ENCODE data around the gene AANAT. TPM values are rescaled to one million over a fixed set of nuclear protein-coding genes. Genes with fewer than 3 reads are reported as not detected.

AANAT gene
- total RNA-seq, 4 donors from 2014 or later = not detected

DNA sequence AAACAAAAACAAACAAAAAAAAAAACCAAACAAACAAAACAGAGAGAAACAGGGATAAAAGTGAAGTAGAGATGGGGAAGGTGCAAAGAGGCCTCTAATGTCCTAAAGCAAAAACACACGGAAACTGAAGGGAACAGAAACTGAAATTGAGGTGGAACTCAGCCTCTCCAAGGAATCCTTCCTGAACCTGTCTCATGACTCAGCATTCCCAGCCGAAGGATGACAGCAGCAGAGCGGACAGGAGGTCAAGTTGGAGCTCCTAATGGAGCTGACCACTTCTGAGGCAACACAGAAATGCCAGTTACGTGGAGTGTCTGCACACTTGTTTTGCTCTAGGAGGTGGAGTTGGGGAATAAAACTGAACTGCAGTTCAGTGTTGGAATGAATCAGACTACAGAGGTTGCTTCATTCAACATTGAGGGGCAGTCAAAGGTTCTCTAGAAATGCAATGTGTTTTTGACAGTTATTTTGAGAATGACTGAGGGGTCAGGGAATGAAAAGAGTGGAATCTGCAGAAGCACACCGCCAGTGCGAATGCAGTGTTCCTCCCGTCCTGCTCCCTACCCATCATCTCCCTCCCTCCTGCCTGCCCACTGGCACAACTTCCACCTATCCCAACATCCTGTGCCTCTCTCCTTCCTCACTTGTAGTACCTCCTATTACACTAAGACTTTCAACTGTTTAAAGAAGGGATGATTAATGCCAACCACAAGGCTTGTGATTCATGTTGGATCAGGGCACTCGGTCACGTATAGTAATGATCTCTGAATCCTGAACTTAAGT lies 20.8 kb upstream of the AANAT start:
- Histone ChIP-seq H3K4me3 (no peak overlapping the region), H3K27ac (no peak overlapping the region), H3K36me3 (no peaks in the 10 kb centered on the region), H3K9me3 (no peaks in the 10 kb centered on the region), H3K4me1 (peaks cover 12% of the 10 kb centered on the region), H3K27me3 (no peaks in the 10 kb centered on the region)
- TF ChIP-seq, protein P1, sequence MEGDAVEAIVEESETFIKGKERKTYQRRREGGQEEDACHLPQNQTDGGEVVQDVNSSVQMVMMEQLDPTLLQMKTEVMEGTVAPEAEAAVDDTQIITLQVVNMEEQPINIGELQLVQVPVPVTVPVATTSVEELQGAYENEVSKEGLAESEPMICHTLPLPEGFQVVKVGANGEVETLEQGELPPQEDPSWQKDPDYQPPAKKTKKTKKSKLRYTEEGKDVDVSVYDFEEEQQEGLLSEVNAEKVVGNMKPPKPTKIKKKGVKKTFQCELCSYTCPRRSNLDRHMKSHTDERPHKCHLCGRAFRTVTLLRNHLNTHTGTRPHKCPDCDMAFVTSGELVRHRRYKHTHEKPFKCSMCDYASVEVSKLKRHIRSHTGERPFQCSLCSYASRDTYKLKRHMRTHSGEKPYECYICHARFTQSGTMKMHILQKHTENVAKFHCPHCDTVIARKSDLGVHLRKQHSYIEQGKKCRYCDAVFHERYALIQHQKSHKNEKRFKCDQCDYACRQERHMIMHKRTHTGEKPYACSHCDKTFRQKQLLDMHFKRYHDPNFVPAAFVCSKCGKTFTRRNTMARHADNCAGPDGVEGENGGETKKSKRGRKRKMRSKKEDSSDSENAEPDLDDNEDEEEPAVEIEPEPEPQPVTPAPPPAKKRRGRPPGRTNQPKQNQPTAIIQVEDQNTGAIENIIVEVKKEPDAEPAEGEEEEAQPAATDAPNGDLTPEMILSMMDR (IDR thresholded peaks at IDR 0.05) = no peak
- TF ChIP-seq EP300 (IDR thresholded peaks at IDR 0.05) (no peak), POLR2AphosphoS5 (IDR thresholded peaks at IDR 0.05) (no peak), POLR2A (IDR thresholded peaks at IDR 0.05) (no peak)
- WGBS = 59% methylated on average over 9 of the region's 9 CpGs
- no peak for DNase-seq (ENCODE audit: low spot score in 2 of 2)

GRCh38 chr17:76447931-76448652 lies 19.3 kb upstream of the AANAT start:
- 70% methylated on average over 7 of the region's 7 CpGs for WGBS
- H3K4me3 ChIP-seq = no peak overlapping the region
- H3K4me1 ChIP-seq = peaks cover 24% of the 10 kb centered on the region
- no peak overlapping the region for H3K27ac ChIP-seq
- no peaks in the 10 kb centered on the region for H3K9me3 ChIP-seq
- no peaks in the 10 kb centered on the region for H3K36me3 ChIP-seq
- no peaks in the 10 kb centered on the region for H3K27me3 ChIP-seq
- no peak for DNase-seq (ENCODE audit: low spot score in 2 of 2)
- TF ChIP-seq POLR2AphosphoS5 (IDR thresholded peaks at IDR 0.05) (no peak), POLR2A (IDR thresholded peaks at IDR 0.05) (no peak), EP300 (IDR thresholded peaks at IDR 0.05) (no peak)
- TF ChIP-seq, protein P1 (IDR thresholded peaks at IDR 0.05) = no peak

- no peak overlapping the region for H3K4me3 ChIP-seq
- H3K36me3 ChIP-seq = no peaks in the 10 kb centered on the region
- TF ChIP-seq, protein P1 (IDR thresholded peaks at IDR 0.05) = no peak
- TF ChIP-seq EP300 (IDR thresholded peaks at IDR 0.05) (no peak), POLR2A (IDR thresholded peaks at IDR 0.05) (no peak), POLR2AphosphoS5 (IDR thresholded peaks at IDR 0.05) (no peak)
- H3K9me3 ChIP-seq = no peaks in the 10 kb centered on the region
- WGBS = 91% methylated on average over 6 of the region's 6 CpGs
- no peak for DNase-seq (ENCODE audit: low spot score in 2 of 2)
- no peaks in the 10 kb centered on the region for H3K27me3 ChIP-seq
- peaks cover 24% of the 10 kb centered on the region for H3K4me1 ChIP-seq
- no peak overlapping the region for H3K27ac ChIP-seq
These were observed 18.3 kb upstream of the AANAT start for GRCh38 chr17:76449126-76449525.

DNA sequence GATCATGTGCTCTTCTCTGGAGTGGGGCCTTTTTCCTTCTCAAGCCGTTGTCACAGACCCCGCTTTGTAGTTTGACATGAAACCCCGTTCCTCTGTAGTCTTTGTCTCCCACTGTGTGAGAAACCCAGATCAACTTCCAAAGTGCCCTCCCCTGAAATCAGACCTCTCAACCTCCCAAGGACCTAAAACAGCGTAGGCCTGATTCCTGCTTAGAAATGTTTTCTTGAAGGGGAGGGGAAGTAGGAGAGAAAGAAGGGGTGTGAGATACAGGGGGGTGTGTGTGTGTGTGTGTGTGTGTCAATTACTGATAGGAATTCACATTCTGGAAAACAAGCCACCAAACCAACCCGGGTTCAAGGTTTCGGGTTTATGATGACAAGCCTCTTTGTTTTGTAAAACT lies 15.9 kb upstream of the AANAT start:
- Histone ChIP-seq H3K9me3 (no peaks in the 10 kb centered on the region), H3K27ac (no peak overlapping the region), H3K4me3 (peak overlapping the region; percentile 98), H3K4me1 (peaks cover 24% of the 10 kb centered on the region), H3K27me3 (no peaks in the 10 kb centered on the region), H3K36me3 (no peaks in the 10 kb centered on the region)
- TF ChIP-seq EP300 (IDR thresholded peaks at IDR 0.05) = no peak
- no peak for TF ChIP-seq POLR2AphosphoS5 (IDR thresholded peaks at IDR 0.05)
- TF ChIP-seq POLR2A (IDR thresholded peaks at IDR 0.05) = no peak
- no peak for DNase-seq (ENCODE audit: low spot score in 2 of 2)
- WGBS = 78% methylated on average over 6 of the region's 6 CpGs

- Histone ChIP-seq H3K27ac (no peak overlapping the region), H3K36me3 (no peaks in the 10 kb centered on the region), H3K4me1 (peaks cover 24% of the 10 kb centered on the region), H3K9me3 (no peaks in the 10 kb centered on the region), H3K4me3 (peak overlapping the region; percentile 98), H3K27me3 (no peaks in the 10 kb centered on the region)
- 4% methylated on average over 4 of the region's 29 CpGs for WGBS
- TF ChIP-seq EP300 (IDR thresholded peaks at IDR 0.05) = no peak
- no peak for TF ChIP-seq POLR2AphosphoS5 (IDR thresholded peaks at IDR 0.05)
- TF ChIP-seq, protein P1 (IDR thresholded peaks at IDR 0.05) = no peak
- no peak for TF ChIP-seq POLR2A (IDR thresholded peaks at IDR 0.05)
- DNase-seq (ENCODE audit: low spot score in 2 of 2) = no peak
These were observed 15.2 kb upstream of the AANAT start for GRCh38 chr17:76452127-76452659.
